ENCODE data around the gene HPF1. TPM values are rescaled to one million over a fixed set of nuclear protein-coding genes. Genes with fewer than 3 reads are reported as not detected.
"Not testable (repeated sequence)": the region's sequence is repeated elsewhere in the genome, so short reads cannot be mapped to it uniquely, and the experiment has no call there.

HPF1 gene
- total RNA-seq, 1 experiment from 2014 or later, result 3.7 TPM

DNA sequence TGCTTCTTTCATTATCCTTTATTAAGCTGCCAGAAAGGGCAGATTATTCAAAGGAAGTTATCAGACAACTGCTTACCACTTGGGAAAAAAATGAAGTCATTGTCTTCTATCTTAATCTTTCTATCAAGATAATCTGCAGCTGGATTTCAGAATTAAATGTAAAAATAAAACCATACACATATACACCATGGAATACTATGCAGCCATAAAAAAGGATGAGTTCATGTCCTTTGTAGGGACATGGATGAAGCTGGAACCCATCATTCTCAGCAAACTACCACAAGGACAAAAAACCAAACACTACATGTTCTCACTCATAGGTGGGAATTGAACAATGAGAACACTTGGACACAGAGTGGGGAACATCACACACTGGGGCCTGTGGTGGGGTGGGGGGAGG lies 19.1 kb downstream of the HPF1 start:
- DNase-seq (ENCODE audit: low spot score), result not testable (repeated sequence)

- DNase-seq (ENCODE audit: low spot score), result no peak
These were observed 27.2 kb downstream of the HPF1 start for GRCh38 chr4:169730564-169730963.

- no peak for DNase-seq (ENCODE audit: low spot score)
These were observed 30.1 kb downstream of the HPF1 start for GRCh38 chr4:169727616-169728015.

GRCh38 chr4:169724260-169724659 lies 33.5 kb downstream of the HPF1 start:
- DNase-seq (ENCODE audit: low spot score), result no peak

- peak; percentile 9 for DNase-seq (ENCODE audit: low spot score)
These were observed 34.4 kb downstream of the HPF1 start for GRCh38 chr4:169723207-169723965.

DNA sequence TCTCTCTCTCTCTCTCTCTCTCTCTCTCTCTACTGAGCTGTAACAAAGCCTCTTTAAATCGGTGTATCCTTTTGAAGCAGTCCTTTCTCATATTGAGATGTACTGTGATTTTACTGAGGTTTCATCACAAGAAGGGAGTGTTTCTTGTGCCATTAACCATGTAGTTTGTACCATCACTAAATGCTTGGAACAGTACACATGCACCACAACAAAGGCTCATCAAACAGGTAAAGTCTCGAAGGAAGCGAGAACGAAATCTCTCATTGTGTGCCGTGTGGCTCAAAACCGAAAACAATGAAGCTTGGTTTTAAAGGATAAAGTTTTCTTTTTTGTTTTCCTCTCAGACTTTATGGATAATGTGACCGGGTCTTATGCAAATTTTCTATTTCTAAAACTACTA lies 37.2 kb downstream of the HPF1 start:
- DNase-seq (ENCODE audit: low spot score), result no peak

GRCh38 chr4:169716677-169717076 lies 41.1 kb downstream of the HPF1 start:
- no peak for DNase-seq (ENCODE audit: low spot score)

DNA sequence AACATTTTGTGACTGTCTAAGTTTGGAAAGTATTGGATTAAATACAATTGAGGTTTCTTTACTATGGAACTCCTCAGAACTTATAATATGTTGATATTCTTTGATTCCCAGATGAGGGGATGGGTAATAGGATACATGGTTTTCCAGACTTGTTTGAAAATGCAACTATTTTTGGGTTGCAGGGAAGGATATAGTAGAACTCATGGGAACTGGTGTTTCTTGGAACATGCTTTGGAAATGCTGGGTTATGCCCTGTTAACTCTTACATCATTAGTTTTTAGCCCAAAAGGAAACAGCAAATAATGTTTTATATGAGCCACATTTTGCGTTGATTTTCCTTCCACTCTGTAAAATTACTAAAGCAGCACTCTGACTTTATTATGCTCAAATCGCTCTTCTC lies 41.9 kb downstream of the HPF1 start:
- no peak for DNase-seq (ENCODE audit: low spot score)

DNA sequence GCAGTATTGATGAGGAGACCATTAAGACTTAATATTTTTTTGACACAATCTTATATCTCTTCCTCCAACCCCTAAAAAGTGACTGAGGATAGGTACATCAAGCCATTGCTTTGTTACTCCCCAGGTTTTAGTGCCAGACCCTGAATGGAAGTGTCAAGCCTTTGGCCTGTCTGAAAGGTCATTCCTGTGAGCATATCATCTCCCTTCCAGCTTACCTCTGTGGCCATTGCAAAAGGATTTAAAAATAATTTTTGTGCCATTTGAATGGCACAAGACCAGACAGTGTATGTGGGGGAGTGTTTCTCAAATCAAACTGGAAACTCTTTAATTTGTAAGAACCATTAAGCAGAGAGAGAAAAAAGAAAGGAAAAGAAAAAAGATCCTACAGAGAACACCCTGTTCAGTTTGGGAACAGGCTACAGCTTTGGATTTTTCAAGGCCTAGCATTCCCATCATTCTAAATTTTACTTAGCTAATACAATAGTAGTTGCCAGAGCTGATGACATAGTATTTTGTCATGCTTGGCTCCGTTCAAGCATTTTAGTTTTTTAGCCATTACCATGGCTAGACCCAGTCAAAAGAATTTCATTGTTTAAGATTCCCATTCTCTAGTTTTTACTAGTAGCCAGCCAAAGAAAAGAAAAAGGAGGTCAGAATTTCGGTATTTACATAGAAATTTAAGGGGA lies 49.6 kb downstream of the HPF1 start:
- DNase-seq (ENCODE audit: low spot score), result no peak

DNA sequence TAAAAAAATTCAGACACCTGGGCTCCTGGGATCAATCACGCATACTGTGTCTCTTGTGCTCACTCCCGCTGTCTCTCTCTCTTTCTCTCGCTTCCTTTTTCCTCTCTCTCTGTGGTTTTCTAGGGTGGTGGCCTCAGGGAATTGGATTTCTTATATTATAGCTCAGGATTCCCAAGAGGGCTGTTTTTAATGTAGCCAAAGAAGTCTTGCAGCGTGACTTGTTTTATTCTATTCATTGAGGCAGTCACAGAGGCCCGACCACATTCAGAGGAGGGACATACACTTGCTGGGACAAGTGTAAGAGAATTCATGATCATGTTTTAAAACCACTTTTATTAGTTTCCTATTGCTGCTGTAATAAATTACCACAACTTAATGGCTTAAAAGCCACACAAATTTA lies 59.4 kb downstream of the HPF1 start:
- DNase-seq (ENCODE audit: low spot score), result no peak

GRCh38 chr4:169690787-169691186 lies 67.0 kb downstream of the HPF1 start:
- DNase-seq (ENCODE audit: low spot score), result no peak

- DNase-seq (ENCODE audit: low spot score), result no peak
These were observed 68.1 kb downstream of the HPF1 start for GRCh38 chr4:169689681-169690080.

GRCh38 chr4:169682372-169683047 lies 75.2 kb downstream of the HPF1 start:
- no peak for DNase-seq (ENCODE audit: low spot score)

Other genes starting within 250 kb of the HPF1 start
- 0.55 and 1.4 TPM in 2 replicates for gene NEK1, start 145.4 kb downstream of the HPF1 start, total RNA-seq (2014; rRNA removed; shearing (Covaris generic))
- gene CLCN3, start 137.4 kb downstream of the HPF1 start, total RNA-seq (2014; rRNA removed; shearing (Covaris generic)), result 15.5 and 17.5 TPM in 2 replicates